ENCODE measurements around the gene MYMX. TPM values are rescaled to one million over a fixed set of nuclear protein-coding genes. Genes with fewer than 3 reads are reported as not detected.

The MYMX gene
- total and polyA plus RNA-seq, 2 of the 13 experiments (the other 11 are each of a cell fraction or from before 2014, with no cell fraction given), result not detected

GRCh38 chr6:44254191-44255104 lies 37.7 kb downstream of the MYMX start (continued):
- no peak for TF ChIP-seq HOXA9 (CRISPR knock-in tag; IDR thresholded peaks at IDR 0.05; ENCODE audit: borderline replicate concordance)
- TF ChIP-seq, protein P1, sequence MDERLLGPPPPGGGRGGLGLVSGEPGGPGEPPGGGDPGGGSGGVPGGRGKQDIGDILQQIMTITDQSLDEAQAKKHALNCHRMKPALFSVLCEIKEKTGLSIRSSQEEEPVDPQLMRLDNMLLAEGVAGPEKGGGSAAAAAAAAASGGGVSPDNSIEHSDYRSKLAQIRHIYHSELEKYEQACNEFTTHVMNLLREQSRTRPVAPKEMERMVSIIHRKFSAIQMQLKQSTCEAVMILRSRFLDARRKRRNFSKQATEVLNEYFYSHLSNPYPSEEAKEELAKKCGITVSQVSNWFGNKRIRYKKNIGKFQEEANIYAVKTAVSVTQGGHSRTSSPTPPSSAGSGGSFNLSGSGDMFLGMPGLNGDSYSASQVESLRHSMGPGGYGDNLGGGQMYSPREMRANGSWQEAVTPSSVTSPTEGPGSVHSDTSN (CRISPR knock-in tag; IDR thresholded peaks at IDR 0.05), result no peak
- peak; percentile 47; the same call in 1 of the 2 replicates for TF ChIP-seq PAF1 (CRISPR knock-in tag; IDR thresholded peaks at IDR 0.05)
- 0 out of 2 replicates have a peak, but pooled peaks have one; percentile 14 for TF ChIP-seq ISL2 (CRISPR knock-in tag; IDR thresholded peaks at IDR 0.05)
- TF ChIP-seq ZNF430 (CRISPR knock-in tag; IDR thresholded peaks at IDR 0.05), result peak; percentile 29; the same call in 1 of the 2 replicates
- TF ChIP-seq POLR2AphosphoS2 (IDR thresholded peaks at IDR 0.05; ENCODE audit: low read depth, low read length), result peak; percentile 94
- TF ChIP-seq, protein P2, sequence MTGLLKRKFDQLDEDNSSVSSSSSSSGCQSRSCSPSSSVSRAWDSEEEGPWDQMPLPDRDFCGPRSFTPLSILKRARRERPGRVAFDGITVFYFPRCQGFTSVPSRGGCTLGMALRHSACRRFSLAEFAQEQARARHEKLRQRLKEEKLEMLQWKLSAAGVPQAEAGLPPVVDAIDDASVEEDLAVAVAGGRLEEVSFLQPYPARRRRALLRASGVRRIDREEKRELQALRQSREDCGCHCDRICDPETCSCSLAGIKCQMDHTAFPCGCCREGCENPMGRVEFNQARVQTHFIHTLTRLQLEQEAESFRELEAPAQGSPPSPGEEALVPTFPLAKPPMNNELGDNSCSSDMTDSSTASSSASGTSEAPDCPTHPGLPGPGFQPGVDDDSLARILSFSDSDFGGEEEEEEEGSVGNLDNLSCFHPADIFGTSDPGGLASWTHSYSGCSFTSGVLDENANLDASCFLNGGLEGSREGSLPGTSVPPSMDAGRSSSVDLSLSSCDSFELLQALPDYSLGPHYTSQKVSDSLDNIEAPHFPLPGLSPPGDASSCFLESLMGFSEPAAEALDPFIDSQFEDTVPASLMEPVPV (CRISPR knock-in tag; IDR thresholded peaks at IDR 0.05), result peak; percentile 59; the same call in 1 of the 2 replicates
- no peak for TF ChIP-seq RORA (CRISPR knock-in tag; IDR thresholded peaks at IDR 0.05)
- TF ChIP-seq ZNF383 (CRISPR knock-in tag; IDR thresholded peaks at IDR 0.05; ENCODE audit: borderline replicate concordance), result 0 out of 2 replicates have a peak, but pooled peaks have one; percentile 62
- no peak for TF ChIP-seq KLF12 (CRISPR knock-in tag; IDR thresholded peaks at IDR 0.05; ENCODE audit: borderline replicate concordance)
- TF ChIP-seq E2F2 (CRISPR knock-in tag; IDR thresholded peaks at IDR 0.05; ENCODE audit: borderline replicate concordance), result no peak
- TF ChIP-seq NFKBIZ (CRISPR knock-in tag; IDR thresholded peaks at IDR 0.05), result 0 out of 2 replicates have a peak, but pooled peaks have one; percentile 20
- TF ChIP-seq ZSCAN31 (CRISPR knock-in tag; IDR thresholded peaks at IDR 0.05; ENCODE audit: low read depth), result 0 out of 2 replicates have a peak, but pooled peaks have one; percentile 13
- no peak for TF ChIP-seq HNRNPK (IDR thresholded peaks at IDR 0.05; ENCODE audit: low read depth, low read length, poor library complexity, severe bottlenecking)
- peak; percentile 88; the same call in 1 of the 2 replicates for TF ChIP-seq SSRP1 (CRISPR knock-in tag; IDR thresholded peaks at IDR 0.05)
- peak; percentile 15 for TF ChIP-seq JARID2 (CRISPR knock-in tag; IDR thresholded peaks at IDR 0.05; ENCODE audit: insufficient replicate concordance)
- peak; percentile 83; the same call in 1 of the 2 replicates for TF ChIP-seq NCOA5 (CRISPR knock-in tag; IDR thresholded peaks at IDR 0.05)
- no peak for TF ChIP-seq PHF20 (CRISPR knock-in tag; IDR thresholded peaks at IDR 0.05)
- TF ChIP-seq GATA4 (IDR thresholded peaks at IDR 0.05; ENCODE audit: borderline replicate concordance, low read depth), result peak; percentile 21; the same call in 1 of the 2 replicates
- TF ChIP-seq AKAP8 (CRISPR knock-in tag; IDR thresholded peaks at IDR 0.05), result peak; percentile 42; the same call in 1 of the 2 replicates
- peak in 1 of 2 experiments; percentile 79; a peak in 2 of 4 replicates for TF ChIP-seq POLR2A (IDR thresholded peaks at IDR 0.05; ENCODE audit: insufficient read depth in 1 of 2, low read depth in 2 of 2, low read length in 2 of 2)
- peak; percentile 27 for TF ChIP-seq GABPB1 (CRISPR knock-in tag; IDR thresholded peaks at IDR 0.05)
- no peak for TF ChIP-seq E2F1 (CRISPR knock-in tag; IDR thresholded peaks at IDR 0.05)
- peak; percentile 63; the same call in 1 of the 2 replicates for TF ChIP-seq ZNF33B (CRISPR knock-in tag; IDR thresholded peaks at IDR 0.05)
